Upper lobe of right lung (tissue), 1 donor: ENCODE data around the gene HEATR5B. TPM values are rescaled to one million over a fixed set of nuclear protein-coding genes. Genes with fewer than 3 reads are reported as not detected.

Experiments
- ATAC-seq: fragments of 200-7000 bp; cut with Tn5 transposase; one replicate; pipeline ENCODE4 v1.9.1; 2020; ENCODE audit warnings: mild to moderate bottlenecking, moderate library complexity
- DNase-seq: peaks from one replicate; pipeline ENCODE4 v3.0.0-alpha.2; 2020
- H3K27ac ChIP-seq: fragments of 200-600 bp; one replicate; pipeline ENCODE4 v1.8.0; 2022
- H3K27me3 ChIP-seq: fragments of 200-600 bp; one replicate; pipeline ENCODE4 v1.8.0; 2022; ENCODE audit warnings: mild to moderate bottlenecking
- H3K36me3 ChIP-seq: fragments of 200-600 bp; one replicate; pipeline ENCODE4 v1.8.0; 2022
- H3K4me1 ChIP-seq: fragments of 200-600 bp; one replicate; pipeline ENCODE4 v1.8.0; 2022
- H3K4me3 ChIP-seq: fragments of 200-600 bp; one replicate; pipeline ENCODE4 v1.8.0; 2022; ENCODE audit warnings: mild to moderate bottlenecking
- H3K9me3 ChIP-seq: fragments of 200-600 bp; one replicate; pipeline ENCODE4 v1.8.0; 2022
- CTCF ChIP-seq: fragments of 200-600 bp; IDR thresholded peaks from one replicate; pipeline ENCODE4 v1.8.0; 2022; ENCODE audit warnings: antibody characterized with exemption
- intact Hi-C: fragments of 100-400 bp; cut with DNase I; formaldehyde crosslinking; loops from one replicate; pipeline ENCODE4 v1.11.0; 2022
- total RNA-seq: library from RNA; stranded (reverse); fragmentation: NEBNext Ultra II Directional; extraction: Animal tissue kit (Norgen Biotek cat#: 25700); gene quantifications from one replicate; pipeline ENCODE4 v1.2.1, GENCODE V29; 2021
- donor health status: DM: no; HTN: yes; CAD: no; lungs with severe emphysema.

Gene HEATR5B
- total RNA-seq, 1 donor from 2014 or later: 23.1 TPM

GRCh38 chr2:36963734-36964133 is 120.4 kb downstream of the HEATR5B start:
- Histone ChIP-seq H3K4me1 (peaks cover 26% of the 10 kb centered on the region), H3K27me3 (no peaks in the 10 kb centered on the region), H3K9me3 (no peaks in the 10 kb centered on the region), H3K27ac (no peak overlapping the region), H3K36me3 (no peaks in the 10 kb centered on the region), H3K4me3 (no peak overlapping the region)
- no peak for TF ChIP-seq CTCF
- intact Hi-C loops: no loop called here
- ATAC-seq (no peak), DNase-seq (no peak)

GRCh38 chr2:36963106-36963505 is 121.1 kb downstream of the HEATR5B start:
- no peak for DNase-seq
- no peaks in the 10 kb centered on the region for H3K36me3 ChIP-seq

GRCh38 chr2:36960773-36961172 is 123.4 kb downstream of the HEATR5B start:
- intact Hi-C loops: no loop called here
- H3K27ac ChIP-seq: no peak overlapping the region
- no peak for TF ChIP-seq CTCF
- DNase-seq: no peak
- peaks cover 19% of the 10 kb centered on the region for H3K4me1 ChIP-seq
- no peak overlapping the region for H3K4me3 ChIP-seq
- no peaks in the 10 kb centered on the region for H3K27me3 ChIP-seq
- no peaks in the 10 kb centered on the region for H3K9me3 ChIP-seq
- no peak for ATAC-seq
- H3K36me3 ChIP-seq: no peaks in the 10 kb centered on the region

More at GRCh38 chr2:36963106-36963505, 121.1 kb downstream of the HEATR5B start:
- peaks cover 26% of the 10 kb centered on the region for H3K4me1 ChIP-seq
- intact Hi-C loops: no loop called here
- no peak for TF ChIP-seq CTCF
- H3K27ac ChIP-seq: no peak overlapping the region
- H3K9me3 ChIP-seq: no peaks in the 10 kb centered on the region
- no peak for ATAC-seq
- H3K4me3 ChIP-seq: no peak overlapping the region
- H3K27me3 ChIP-seq: no peaks in the 10 kb centered on the region

- ATAC-seq (no peak), DNase-seq (no peak)
- Histone ChIP-seq H3K27me3 (no peaks in the 10 kb centered on the region), H3K36me3 (no peaks in the 10 kb centered on the region), H3K4me3 (no peak overlapping the region), H3K4me1 (peaks cover 14% of the 10 kb centered on the region), H3K27ac (no peak overlapping the region), H3K9me3 (no peaks in the 10 kb centered on the region)
- TF ChIP-seq CTCF: no peak
- intact Hi-C loops: no loop called here
Observed at GRCh38 chr2:36960005-36960675, 124.0 kb downstream of the HEATR5B start.

GRCh38 chr2:36954977-36955607 is 129.1 kb downstream of the HEATR5B start:
- TF ChIP-seq CTCF: no peak
- Histone ChIP-seq H3K27ac (no peak overlapping the region), H3K9me3 (no peaks in the 10 kb centered on the region), H3K27me3 (no peaks in the 10 kb centered on the region), H3K4me3 (no peak overlapping the region), H3K4me1 (peaks cover 14% of the 10 kb centered on the region), H3K36me3 (no peaks in the 10 kb centered on the region)
- ATAC-seq (no peak), DNase-seq (no peak)
- intact Hi-C loops: no loop called here
